Loucy (cell line): ENCODE results near the gene STAT5A.

Experiments
- H2AFZ ChIP-seq: fragments of 200-600 bp; sonication (generic); 2 replicates; pipeline ENCODE4 v1.6.0; 2016; ENCODE audit warnings: antibody characterized with exemption, mild to moderate bottlenecking, low read length, moderate library complexity
- H3F3A ChIP-seq: fragments of 200-600 bp; 2 replicates; pipeline ENCODE4 v1.6.0; 2016; ENCODE audit warnings: antibody characterized with exemption, low read depth, mild to moderate bottlenecking
- H3K27me3 ChIP-seq: fragments of 200-600 bp; sonication (generic); 2 replicates; pipeline ENCODE4 v1.6.1; 2014; ENCODE audit warnings: low read length, mild to moderate bottlenecking; ENCODE audit not compliant: insufficient read depth, poor library complexity, severe bottlenecking
- H3K36me3 ChIP-seq: fragments of 200-600 bp; sonication (generic); 2 replicates; pipeline ENCODE4 v1.6.1; 2016; ENCODE audit warnings: low read length; ENCODE audit not compliant: insufficient read depth
- H3K4me1 ChIP-seq: fragments of 200-600 bp; sonication (generic); 2 replicates; pipeline ENCODE4 v1.5.1; 2014; ENCODE audit warnings: low read length, mild to moderate bottlenecking; ENCODE audit not compliant: insufficient read depth, poor library complexity, severe bottlenecking
- H3K4me2 ChIP-seq: fragments of 200-600 bp; sonication (generic); 2 replicates; pipeline ENCODE4 v1.6.0; 2014; ENCODE audit warnings: antibody characterized with exemption, low read length, low read depth, mild to moderate bottlenecking; ENCODE audit not compliant: poor library complexity, severe bottlenecking
- H3K4me3 ChIP-seq: fragments of 200-600 bp; sonication (generic); 2 replicates; pipeline ENCODE4 v1.5.1; 2014; ENCODE audit warnings: low read length, mild to moderate bottlenecking, mixed read lengths; ENCODE audit not compliant: poor library complexity, severe bottlenecking
- H3K79me2 ChIP-seq: fragments of 200-600 bp; sonication (generic); 2 replicates; pipeline ENCODE4 v1.6.1; 2014; ENCODE audit warnings: low read length; ENCODE audit not compliant: insufficient read depth
- H3K9ac ChIP-seq: fragments of 200-600 bp; sonication (generic); 2 replicates; pipeline ENCODE4 v1.6.0; 2014; ENCODE audit warnings: mild to moderate bottlenecking, low read depth, low read length, moderate library complexity; ENCODE audit not compliant: poor library complexity, severe bottlenecking
- H3K9me2 ChIP-seq: fragments of 200-600 bp; sonication (generic); replicated peaks from 2 replicates; pipeline ENCODE4 v1.6.1; 2016; ENCODE audit warnings: low read depth, low read length, mixed read lengths
- H3K9me3 ChIP-seq: fragments of 200-600 bp; sonication (generic); 2 replicates; pipeline ENCODE4 v1.6.1; 2014; ENCODE audit warnings: mild to moderate bottlenecking, antibody characterized with exemption, low read length, low read depth; ENCODE audit not compliant: insufficient read depth
- H4K20me1 ChIP-seq: fragments of 200-600 bp; sonication (generic); 2 replicates; pipeline ENCODE4 v1.6.0; 2014; ENCODE audit warnings: antibody characterized with exemption, low read length, mild to moderate bottlenecking; ENCODE audit not compliant: insufficient read depth, poor library complexity, severe bottlenecking
- EZH2phosphoT487 ChIP-seq: fragments of 200-600 bp; IDR thresholded peaks from 2 replicates; pipeline ENCODE4 v1.6.1; 2018; ENCODE audit warnings: antibody characterized with exemption, mild to moderate bottlenecking, moderate library complexity, borderline replicate concordance
- TF ChIP-seq, protein P1 (sequence below): fragments of 200-600 bp; sonication (generic); conservative IDR thresholded peaks from 2 replicates; pipeline ENCODE4 v1.5.1; 2014; ENCODE audit warnings: mild to moderate bottlenecking, antibody characterized with exemption, low read length

Gene STAT5A

GRCh38 chr17:42347198-42347597 lies 58.9 kb downstream of the STAT5A start:
- Histone ChIP-seq H3K9me2 (no peaks in the 10 kb centered on the region), H3K36me3 (peaks cover 47% of the 10 kb centered on the region), H4K20me1 (peaks cover 10% of the 10 kb centered on the region), H3K4me1 (peaks cover 5% of the 10 kb centered on the region), H2AFZ (no peak overlapping the region), H3K9me3 (no peaks in the 10 kb centered on the region), H3K79me2 (peaks cover 26% of the 10 kb centered on the region), H3F3A (no peaks in the 10 kb centered on the region), H3K4me3 (no peak overlapping the region), H3K9ac (no peak overlapping the region), H3K4me2 (no peak overlapping the region), H3K27me3 (no peaks in the 10 kb centered on the region)
- TF ChIP-seq EZH2phosphoT487: no peak
- TF ChIP-seq, protein P1, sequence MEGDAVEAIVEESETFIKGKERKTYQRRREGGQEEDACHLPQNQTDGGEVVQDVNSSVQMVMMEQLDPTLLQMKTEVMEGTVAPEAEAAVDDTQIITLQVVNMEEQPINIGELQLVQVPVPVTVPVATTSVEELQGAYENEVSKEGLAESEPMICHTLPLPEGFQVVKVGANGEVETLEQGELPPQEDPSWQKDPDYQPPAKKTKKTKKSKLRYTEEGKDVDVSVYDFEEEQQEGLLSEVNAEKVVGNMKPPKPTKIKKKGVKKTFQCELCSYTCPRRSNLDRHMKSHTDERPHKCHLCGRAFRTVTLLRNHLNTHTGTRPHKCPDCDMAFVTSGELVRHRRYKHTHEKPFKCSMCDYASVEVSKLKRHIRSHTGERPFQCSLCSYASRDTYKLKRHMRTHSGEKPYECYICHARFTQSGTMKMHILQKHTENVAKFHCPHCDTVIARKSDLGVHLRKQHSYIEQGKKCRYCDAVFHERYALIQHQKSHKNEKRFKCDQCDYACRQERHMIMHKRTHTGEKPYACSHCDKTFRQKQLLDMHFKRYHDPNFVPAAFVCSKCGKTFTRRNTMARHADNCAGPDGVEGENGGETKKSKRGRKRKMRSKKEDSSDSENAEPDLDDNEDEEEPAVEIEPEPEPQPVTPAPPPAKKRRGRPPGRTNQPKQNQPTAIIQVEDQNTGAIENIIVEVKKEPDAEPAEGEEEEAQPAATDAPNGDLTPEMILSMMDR: no peak

- peaks cover 13% of the 10 kb centered on the region for H4K20me1 ChIP-seq
- H3K4me3 ChIP-seq: no peak overlapping the region
- peaks cover 5% of the 10 kb centered on the region for H3K4me1 ChIP-seq
- peaks cover 30% of the 10 kb centered on the region for H3K79me2 ChIP-seq
- no peak overlapping the region for H3K4me2 ChIP-seq
- no peak for TF ChIP-seq EZH2phosphoT487
- TF ChIP-seq, protein P1: no peak
- H3K9ac ChIP-seq: no peak overlapping the region
- H3K9me2 ChIP-seq: no peaks in the 10 kb centered on the region
- H3K9me3 ChIP-seq: no peaks in the 10 kb centered on the region
- no peaks in the 10 kb centered on the region for H3F3A ChIP-seq
- H3K36me3 ChIP-seq: peaks cover 43% of the 10 kb centered on the region
- H2AFZ ChIP-seq: no peak overlapping the region
- no peaks in the 10 kb centered on the region for H3K27me3 ChIP-seq
These were observed 59.3 kb downstream of the STAT5A start for GRCh38 chr17:42347606-42348005.

- peaks cover 38% of the 10 kb centered on the region for H3K36me3 ChIP-seq
- H4K20me1 ChIP-seq: peaks cover 13% of the 10 kb centered on the region
- H3K79me2 ChIP-seq: peaks cover 33% of the 10 kb centered on the region
- H3K27me3 ChIP-seq: no peaks in the 10 kb centered on the region
- H3F3A ChIP-seq: no peaks in the 10 kb centered on the region
- no peak overlapping the region for H3K4me3 ChIP-seq
- H3K9ac ChIP-seq: no peak overlapping the region
- H3K4me1 ChIP-seq: peaks cover 5% of the 10 kb centered on the region
- H3K9me2 ChIP-seq: no peaks in the 10 kb centered on the region
- no peaks in the 10 kb centered on the region for H3K9me3 ChIP-seq
- TF ChIP-seq, protein P1: no peak
- no peak overlapping the region for H3K4me2 ChIP-seq
- no peak overlapping the region for H2AFZ ChIP-seq
These were observed 59.8 kb downstream of the STAT5A start for GRCh38 chr17:42348104-42348503.
